K562 (cell line): ENCODE results near the gene EFHD2. TPM values are rescaled to one million over a fixed set of nuclear protein-coding genes. Genes with fewer than 3 reads are reported as not detected.
"Not testable (repeated sequence)": the region's sequence is repeated elsewhere in the genome, so short reads cannot be mapped to it uniquely, and the experiment has no call there.

Experiments used
- ATAC-seq: fragments of 200-7000 bp; cut with Tn5 transposase; 3 replicates; pipeline ENCODE4 v1.9.1; 2020; ENCODE audit warnings: moderate library complexity
- BruUV-seq: library from RNA; stranded (reverse); fragments of 400-500 nt; replicated peaks from 2 replicates; lab custom pipeline; 2021; lab: Mats Ljungman, UMichigan
- CTCF ChIA-PET: fragments of 300-600 bp; formaldehyde crosslinking; extraction: SDS; loops from one replicate; lab custom pipeline; 2021; ENCODE audit warnings: low intra/inter-chr PET ratio; lab: Yijun Ruan, JAX
- POLR2A ChIA-PET: fragments of 300-600, 350-650 bp; sonication (Branson Sonifier 250); formaldehyde crosslinking; extraction: SDS; loops from one replicate; lab custom pipeline; 2021; ENCODE audit warnings: antibody characterized with exemption, inconsistent platforms; lab: Yijun Ruan, JAX
- DNase-seq, 4 experiments: peaks; one replicate each; pipeline versions ENCODE4 v3.0.0 to v3.0.0-alpha.2; 2011 to 2018; ENCODE audit warnings: low spot score in 3 of 4, mixed read lengths in 3 of 4; ENCODE audit errors: extremely low read depth in 1 of 4
- FAIRE-seq: peaks from 2 replicates; lab custom pipeline; 2011; peaks lifted over from hg19 to GRCh38; lab: Jason Lieb, UNC
- H2AFZ ChIP-seq: 2 replicates; pipeline ENCODE4 v1.6.0; 2011; ENCODE audit warnings: low read depth, low read length, control low read depth, inconsistent platforms
- H3K27ac ChIP-seq: fragments of 200-600 bp; 3 replicates; pipeline ENCODE4 v1.8.0; 2011; ENCODE audit warnings: low read depth, mild to moderate bottlenecking, control low read depth, inconsistent platforms, low read length, moderate library complexity, mixed read lengths; ENCODE audit errors: extremely low read depth
- H3K27me3 ChIP-seq, 2 experiments: fragments of 300-600 bp in 1 of 2; 2 replicates in 1 of 2; 3 replicates in 1 of 2; pipeline versions ENCODE4 v1.6.0 to v1.8.0; 2011; ENCODE audit warnings: inconsistent platforms in 2 of 2, low read length in 2 of 2, mild to moderate bottlenecking in 1 of 2, mixed read lengths in 1 of 2, moderate library complexity in 1 of 2; ENCODE audit not compliant: control insufficient read depth in 2 of 2, insufficient read depth in 2 of 2
- H3K36me3 ChIP-seq: fragments of 300-600 bp; 3 replicates; pipeline ENCODE4 v1.8.0; 2011; ENCODE audit warnings: mild to moderate bottlenecking, low read length, inconsistent platforms; ENCODE audit not compliant: control insufficient read depth, insufficient read depth
- H3K4me1 ChIP-seq, 2 experiments: fragments of 200-600 bp in 1 of 2; replicated peaks in 1 of 2; 2 replicates in 1 of 2; 3 replicates in 1 of 2; pipeline versions ENCODE4 v1.5.1 to v1.8.0; 2011; ENCODE audit warnings: inconsistent platforms in 2 of 2, low read length in 2 of 2, mild to moderate bottlenecking in 1 of 2, mixed read lengths in 1 of 2, moderate library complexity in 1 of 2; ENCODE audit not compliant: control insufficient read depth in 2 of 2, insufficient read depth in 2 of 2
- H3K4me2 ChIP-seq: 2 replicates; pipeline ENCODE4 v1.6.1; 2011; ENCODE audit warnings: low read length, control low read depth, inconsistent platforms, mixed read lengths; ENCODE audit not compliant: insufficient read depth
- H3K4me3 ChIP-seq: fragments of 200-600 bp; sonication (generic), shearing (Covaris generic); 2 replicates; pipeline ENCODE4 v1.5.1; 2016; ENCODE audit warnings: control low read depth, inconsistent platforms
- H3K79me2 ChIP-seq: fragments of 200-600 bp; 3 replicates; pipeline ENCODE4 v1.8.0; 2011; ENCODE audit warnings: low read length, inconsistent platforms; ENCODE audit not compliant: control insufficient read depth, insufficient read depth
- H3K9ac ChIP-seq, 2 experiments: 2 replicates each; pipeline versions ENCODE4 v1.6.0 to v1.6.1; 2011; ENCODE audit warnings: low read depth in 2 of 2, low read length in 2 of 2, control low read depth in 1 of 2, inconsistent platforms in 1 of 2, mild to moderate bottlenecking in 1 of 2, mixed read lengths in 1 of 2; ENCODE audit not compliant: insufficient read depth in 1 of 2
- H3K9me1 ChIP-seq: one replicate; pipeline ENCODE4 v1.6.0; 2011; ENCODE audit warnings: inconsistent platforms, mild to moderate bottlenecking, low read length, moderate library complexity; ENCODE audit not compliant: control insufficient read depth, insufficient read depth
- H3K9me3 ChIP-seq: replicated peaks from 2 replicates; pipeline ENCODE4 v1.5.1; 2011; ENCODE audit warnings: low read depth, low read length, inconsistent platforms; ENCODE audit not compliant: control insufficient read depth, insufficient read depth
- H4K20me1 ChIP-seq: replicated peaks from 2 replicates; pipeline ENCODE4 v1.6.1; 2011; ENCODE audit warnings: low read length, inconsistent platforms, mixed read lengths; ENCODE audit not compliant: control insufficient read depth, insufficient read depth
- CUX1 ChIP-seq: fragments of 200-800 bp; sonication (Bioruptor generic); IDR thresholded peaks from 2 replicates; pipeline ENCODE4 v1.6.1; 2016; ENCODE audit warnings: missing genetic modification characterization, missing compliant biosample characterization
- ZNF592 ChIP-seq: fragments of 450-650 bp; IDR thresholded peaks from 2 replicates; pipeline ENCODE4 v1.6.1; 2017; ENCODE audit warnings: antibody characterized with exemption, mild to moderate bottlenecking
- WGBS: fragments of 100-300 bp; shearing (Covaris generic); methylation state at CpG from one replicate; pipeline ENCODE4 v1.1.6; 2016; ENCODE audit warnings: low coverage, mixed read lengths; ENCODE audit not compliant: insufficient coverage; ENCODE audit errors: missing lambda C conversion rate; 5-methylcytosine and 5-hydroxymethylcytosine counted together
- in situ Hi-C: fragments of 300-500 bp; cut with MboI; formaldehyde crosslinking; loops from 4 replicates; pipeline ENCODE4 v1.15.0; 2018; ENCODE audit warnings: inconsistent platforms, mixed read lengths
- intact Hi-C: fragments of 100-400 bp; cut with micrococcal nuclease; formaldehyde crosslinking; loops from 2 replicates; pipeline ENCODE4 v1.14.2; 2022
- polyA plus RNA-seq, 8 experiments: library from polyadenylated mRNA; depleted of rRNA in 4 of 8; stranded (reverse) in 5 of 8; unstranded in 3 of 8; fragments of >200 nt; fragmentation: Nextera tagmentation in 2 of 8; fragmentation: Illumina TruSeq in 1 of 8; extraction: Ambion mirVana in 2 of 8; extraction: Trizol in 1 of 8; gene quantifications; 2 replicates each; pipeline versions ENCODE4 v1.2.1 to v1.2.3, GENCODE V29; 2011 to 2014; ENCODE audit warnings: inconsistent platforms in 1 of 8, missing spikeins in 1 of 8
- total RNA-seq, 7 experiments: library from RNA; depleted of rRNA in 6 of 7; stranded (reverse); fragments of >200 nt in 6 of 7; fragmentation: Illumina TruSeq in 2 of 7; extraction: Trizol in 2 of 7; gene quantifications; 2 replicates each; pipeline versions ENCODE4 v1.2.1 to v1.2.3, GENCODE V29; 2011 to 2021; ENCODE audit warnings: low replicate concordance in 1 of 7

Gene EFHD2
- total and polyA plus RNA-seq, 9 of the 15 experiments (the other 6 are each of a cell fraction or from before 2014, with no cell fraction given), result 1.7 to 73.5 (median 25.2) TPM

- TF ChIP-seq ZNF592 (no peak), CUX1 (no peak)
Measured at GRCh38 chr1:15469361-15469760, 59.7 kb downstream of the EFHD2 start (continued).

GRCh38 chr1:15469821-15470448 is 60.2 kb downstream of the EFHD2 start:
- DNase-seq, H3K9ac ChIP-seq, H3K4me2 ChIP-seq, H3K79me2 ChIP-seq, H3K27ac ChIP-seq, intact Hi-C loops, ATAC-seq, H3K27me3 ChIP-seq, H2AFZ ChIP-seq, in situ Hi-C loops, H3K4me3 ChIP-seq, BruUV-seq, H3K36me3 ChIP-seq, CTCF ChIA-PET, H3K9me1 ChIP-seq, H4K20me1 ChIP-seq, H3K9me3 ChIP-seq, FAIRE-seq, H3K4me1 ChIP-seq: not testable (repeated sequence)
- WGBS, result 25% methylated on average over 6 of the region's 9 CpGs
- POLR2A ChIA-PET, result interaction anchor here (0.7 kb wide), 1 partner anchor 125 kb away, joined by 3 read pairs; no protein-coding TSS in a partner anchor
